Breast epithelium (tissue), 3 donors: ENCODE measurements around the gene SPTBN2.

Source experiments
- POLR2AphosphoS5 ChIP-seq, 3 donors: sonication (generic); formaldehyde crosslinking; IDR thresholded peaks; one replicate each; pipeline ENCODE4 v1.6.1; 2017; ENCODE audit warnings: antibody characterized with exemption in 3 of 3
- TF ChIP-seq, protein P1 (sequence below), 3 donors: fragments of 450-650 bp; IDR thresholded peaks; one replicate each; pipeline ENCODE4 v1.5.1; 2016 to 2017; ENCODE audit warnings: antibody characterized with exemption in 3 of 3, mild to moderate bottlenecking in 3 of 3, moderate library complexity in 3 of 3

DNA sequence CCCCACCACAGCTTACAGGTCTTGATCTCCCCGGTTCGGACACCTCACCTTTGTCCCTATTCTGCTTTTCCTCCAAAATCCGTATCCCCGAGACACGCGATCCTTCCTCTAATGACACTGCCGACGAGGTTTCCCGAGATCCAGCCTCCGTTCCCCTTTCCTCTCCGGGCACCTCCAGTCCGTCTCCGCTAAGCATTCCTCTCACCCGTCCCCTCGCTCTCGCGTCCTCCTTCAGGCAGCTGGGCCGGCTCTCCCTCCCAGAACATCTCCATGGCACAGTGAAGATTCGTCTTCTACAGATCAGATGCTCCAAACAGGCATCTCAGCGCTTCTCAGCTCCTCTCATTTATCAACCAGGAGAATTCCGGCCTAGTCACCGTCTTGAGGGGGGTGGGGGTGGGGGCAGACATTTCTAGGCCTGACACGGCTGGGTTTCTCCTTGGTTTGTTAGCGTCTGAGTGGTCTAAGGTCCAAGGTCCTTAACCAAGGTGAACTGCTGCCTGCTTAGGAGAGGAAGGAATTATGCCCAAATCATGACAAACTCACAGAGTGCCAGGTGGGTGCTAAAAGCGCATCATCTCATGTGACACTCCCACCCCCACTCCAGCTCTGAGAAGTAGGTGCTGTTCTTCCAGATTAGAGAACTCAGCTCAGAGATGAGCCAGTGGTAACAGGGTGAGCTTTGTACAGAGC is at the start of gene SPTBN2:
- no peak for TF ChIP-seq POLR2AphosphoS5 (IDR thresholded peaks at IDR 0.05)
- TF ChIP-seq, protein P1, sequence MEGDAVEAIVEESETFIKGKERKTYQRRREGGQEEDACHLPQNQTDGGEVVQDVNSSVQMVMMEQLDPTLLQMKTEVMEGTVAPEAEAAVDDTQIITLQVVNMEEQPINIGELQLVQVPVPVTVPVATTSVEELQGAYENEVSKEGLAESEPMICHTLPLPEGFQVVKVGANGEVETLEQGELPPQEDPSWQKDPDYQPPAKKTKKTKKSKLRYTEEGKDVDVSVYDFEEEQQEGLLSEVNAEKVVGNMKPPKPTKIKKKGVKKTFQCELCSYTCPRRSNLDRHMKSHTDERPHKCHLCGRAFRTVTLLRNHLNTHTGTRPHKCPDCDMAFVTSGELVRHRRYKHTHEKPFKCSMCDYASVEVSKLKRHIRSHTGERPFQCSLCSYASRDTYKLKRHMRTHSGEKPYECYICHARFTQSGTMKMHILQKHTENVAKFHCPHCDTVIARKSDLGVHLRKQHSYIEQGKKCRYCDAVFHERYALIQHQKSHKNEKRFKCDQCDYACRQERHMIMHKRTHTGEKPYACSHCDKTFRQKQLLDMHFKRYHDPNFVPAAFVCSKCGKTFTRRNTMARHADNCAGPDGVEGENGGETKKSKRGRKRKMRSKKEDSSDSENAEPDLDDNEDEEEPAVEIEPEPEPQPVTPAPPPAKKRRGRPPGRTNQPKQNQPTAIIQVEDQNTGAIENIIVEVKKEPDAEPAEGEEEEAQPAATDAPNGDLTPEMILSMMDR (IDR thresholded peaks at IDR 0.05) = no peak
